ENCODE results near the gene TANGO2.
A peak's percentile ranks its signal among the peaks of the same experiment; 100 is the strongest.

The TANGO2 gene

GRCh38 chr22:19992481-19992911 lies 28.4 kb upstream of the TANGO2 start:
- DNase-seq, result peak in 2 of 10 donors; percentile 57 to 72
- intact Hi-C loops (cut with DNase I), result no loop called here

- DNase-seq, result peak in 2 of 10 donors; percentile 46 to 63
Observed at GRCh38 chr22:19992921-19993355, 28.0 kb upstream of the TANGO2 start.

GRCh38 chr22:19993926-19994325 lies 27.0 kb upstream of the TANGO2 start:
- peak in 2 of 10 donors; percentile 26 to 58 for DNase-seq
- intact Hi-C loops (cut with DNase I), result no loop called here

More at GRCh38 chr22:19992921-19993355, 28.0 kb upstream of the TANGO2 start:
- intact Hi-C loops (cut with DNase I), result no loop called here

- intact Hi-C loops (cut with DNase I), result no loop called here
Observed at GRCh38 chr22:19994851-19995610, 25.9 kb upstream of the TANGO2 start.

GRCh38 chr22:19995611-19996339 lies 25.1 kb upstream of the TANGO2 start:
- intact Hi-C loops (cut with DNase I), result no loop called here
- DNase-seq, result peak in 2 of 10 donors; percentile 49 to 77

More at GRCh38 chr22:19994851-19995610, 25.9 kb upstream of the TANGO2 start:
- DNase-seq, result peak in 2 of 10 donors; percentile 24 to 25

- intact Hi-C loops (cut with DNase I), result no loop called here
- DNase-seq, result peak in 2 of 10 donors; percentile 76 to 83
Observed at GRCh38 chr22:19996694-19997384, 24.1 kb upstream of the TANGO2 start.

- peak in 1 of 10 donors; percentile 68 for DNase-seq
Observed at GRCh38 chr22:19997561-19998231, 23.2 kb upstream of the TANGO2 start.

GRCh38 chr22:19998232-19998951 lies 22.5 kb upstream of the TANGO2 start:
- intact Hi-C loops (cut with DNase I), result no loop called here
- peak in 2 of 10 donors; percentile 68 to 80 for DNase-seq

More at GRCh38 chr22:19997561-19998231, 23.2 kb upstream of the TANGO2 start:
- intact Hi-C loops (cut with DNase I), result no loop called here

- peak in 2 of 10 donors; percentile 74 for DNase-seq
- intact Hi-C loops (cut with DNase I), result no loop called here
Observed at GRCh38 chr22:19998991-19999820, 21.7 kb upstream of the TANGO2 start.

- intact Hi-C loops (cut with DNase I), result no loop called here
- peak in 4 of 10 donors; percentile 49 to 90 (median 68) for DNase-seq
Observed at GRCh38 chr22:20000246-20001081, 20.4 kb upstream of the TANGO2 start.

- intact Hi-C loops (cut with DNase I), result no loop called here
- peak in 2 of 10 donors; percentile 57 to 68 for DNase-seq
Observed at GRCh38 chr22:20001082-20001638, 19.8 kb upstream of the TANGO2 start.

GRCh38 chr22:20002128-20002527 lies 18.8 kb upstream of the TANGO2 start:
- DNase-seq, result peak in 2 of 10 donors; percentile 62 to 85
- intact Hi-C loops (cut with DNase I), result no loop called here

GRCh38 chr22:20002636-20003035 lies 18.3 kb upstream of the TANGO2 start:
- peak in 2 of 10 donors; percentile 12 to 26 for DNase-seq
- intact Hi-C loops (cut with DNase I), result no loop called here

GRCh38 chr22:20003304-20003703 lies 17.6 kb upstream of the TANGO2 start:
- DNase-seq, result no peak
- intact Hi-C loops (cut with DNase I), result no loop called here

- DNase-seq, result no peak
- intact Hi-C loops (cut with DNase I), result no loop called here
Observed at GRCh38 chr22:20004464-20004863, 16.4 kb upstream of the TANGO2 start.

- DNase-seq, result peak in 2 of 10 donors; percentile 53 to 71
Observed at GRCh38 chr22:20008221-20008995, 12.5 kb upstream of the TANGO2 start.

More at GRCh38 chr22:20008221-20008995, 12.5 kb upstream of the TANGO2 start:
- intact Hi-C loops (cut with DNase I), result no loop called here
